Testis (tissue), 3 donors: ENCODE data around the gene FAM221B. TPM values are rescaled to one million over a fixed set of nuclear protein-coding genes. Genes with fewer than 3 reads are reported as not detected.

Experiments
- DNase-seq: peaks from one replicate; pipeline ENCODE4 v3.0.0-alpha.2; 2019
- H3K27ac ChIP-seq, 2 donors: fragments of 200-600 bp; sonication (generic); one replicate each; pipeline ENCODE4 v1.5.1; 2019
- H3K27me3 ChIP-seq: fragments of 200-600 bp; sonication (generic); one replicate; pipeline ENCODE4 v1.5.1; 2019
- H3K36me3 ChIP-seq: fragments of 200-600 bp; sonication (generic); one replicate; pipeline ENCODE4 v1.5.1; 2017; ENCODE audit warnings: low read depth; ENCODE audit errors: missing control alignments
- H3K4me1 ChIP-seq: fragments of 200-600 bp; sonication (generic); one replicate; pipeline ENCODE4 v1.5.1; 2019
- H3K4me3 ChIP-seq, 2 donors: fragments of 200-600 bp; sonication (generic); one replicate each; pipeline ENCODE4 v1.5.1; 2017 to 2019
- H3K9me3 ChIP-seq: fragments of 200-600 bp; sonication (generic); one replicate; pipeline ENCODE4 v1.5.1; 2017
- POLR2A ChIP-seq: fragments of 450-650 bp; IDR thresholded peaks from one replicate; pipeline ENCODE4 v1.6.1; 2017; ENCODE audit warnings: antibody characterized with exemption, mild to moderate bottlenecking, moderate library complexity
- WGBS, 2 donors: methylation state at CpG; one replicate each; pipeline ENCODE4 v1.1.5; 2018; 5-methylcytosine and 5-hydroxymethylcytosine counted together
- intact Hi-C: fragments of 100-400 bp; cut with DNase I; formaldehyde crosslinking; loops from one replicate; pipeline ENCODE4 v1.15.1; 2023; ENCODE audit warnings: low total_unique reads
- polyA plus RNA-seq: library from polyadenylated mRNA; stranded (reverse); fragments of 350-450 nt; fragmentation: Illumina TruSeq; extraction: RNeasy Lipid Tissue Mini Kit (QIAGEN cat#74804); gene quantifications from one replicate; pipeline ENCODE4 v1.2.3, GENCODE V29; 2014; ENCODE audit warnings: low read depth, low replicate concordance; ENCODE audit not compliant: insufficient read depth
- total RNA-seq, 2 donors: library from RNA; depleted of rRNA; stranded (reverse); fragments of >200 nt; gene quantifications; one replicate each; pipeline ENCODE4 v1.2.3, GENCODE V29; 2016
- TF ChIP-seq, protein P1 (sequence below), 3 experiments: fragments of 450-650 bp in 2 of 3; fragments of 200-600 bp in 1 of 3; sonication (generic) in 1 of 3; IDR thresholded peaks; one replicate each; pipeline ENCODE4 v1.5.1; 2016 to 2019; ENCODE audit warnings: antibody characterized with exemption in 3 of 3, mild to moderate bottlenecking in 2 of 3, moderate library complexity in 1 of 3

FAM221B gene
- total and polyA plus RNA-seq, 3 donors from 2014 or later: 4.2 to 17.1 (median 7.2) TPM

DNA sequence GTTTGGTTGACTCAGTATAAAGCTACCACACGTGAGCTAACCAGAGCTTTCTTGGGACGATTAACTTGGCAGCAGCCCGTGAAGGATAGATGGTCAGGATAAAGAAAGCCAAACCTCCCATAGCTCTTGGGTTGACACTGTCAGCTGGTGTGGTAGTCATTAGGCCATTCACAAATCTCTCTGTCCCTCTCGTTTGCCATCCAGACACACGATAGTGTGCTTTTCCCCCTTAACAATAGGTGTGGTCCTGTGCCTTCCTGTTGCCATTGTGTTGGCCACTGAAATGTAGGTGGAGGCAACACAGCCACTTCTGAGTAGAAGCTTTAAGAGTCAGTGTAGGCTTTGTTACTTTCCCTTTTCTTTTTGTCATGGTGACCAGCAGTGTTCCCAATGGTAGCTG lies 29.9 kb upstream of the FAM221B start:
- no peaks in the 10 kb centered on the region for H3K36me3 ChIP-seq
- 82 to 84% methylated on average over 5 of the region's 5 CpGs for WGBS, 2 donors
- H3K4me3 ChIP-seq: no peak overlapping the region
- no peaks in the 10 kb centered on the region for H3K4me1 ChIP-seq
- DNase-seq: no peak
- no peaks in the 10 kb centered on the region for H3K27me3 ChIP-seq
- no peak for TF ChIP-seq POLR2A
- TF ChIP-seq, protein P1, sequence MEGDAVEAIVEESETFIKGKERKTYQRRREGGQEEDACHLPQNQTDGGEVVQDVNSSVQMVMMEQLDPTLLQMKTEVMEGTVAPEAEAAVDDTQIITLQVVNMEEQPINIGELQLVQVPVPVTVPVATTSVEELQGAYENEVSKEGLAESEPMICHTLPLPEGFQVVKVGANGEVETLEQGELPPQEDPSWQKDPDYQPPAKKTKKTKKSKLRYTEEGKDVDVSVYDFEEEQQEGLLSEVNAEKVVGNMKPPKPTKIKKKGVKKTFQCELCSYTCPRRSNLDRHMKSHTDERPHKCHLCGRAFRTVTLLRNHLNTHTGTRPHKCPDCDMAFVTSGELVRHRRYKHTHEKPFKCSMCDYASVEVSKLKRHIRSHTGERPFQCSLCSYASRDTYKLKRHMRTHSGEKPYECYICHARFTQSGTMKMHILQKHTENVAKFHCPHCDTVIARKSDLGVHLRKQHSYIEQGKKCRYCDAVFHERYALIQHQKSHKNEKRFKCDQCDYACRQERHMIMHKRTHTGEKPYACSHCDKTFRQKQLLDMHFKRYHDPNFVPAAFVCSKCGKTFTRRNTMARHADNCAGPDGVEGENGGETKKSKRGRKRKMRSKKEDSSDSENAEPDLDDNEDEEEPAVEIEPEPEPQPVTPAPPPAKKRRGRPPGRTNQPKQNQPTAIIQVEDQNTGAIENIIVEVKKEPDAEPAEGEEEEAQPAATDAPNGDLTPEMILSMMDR (IDR thresholded peaks at IDR 0.05): no peak
- no peaks in the 10 kb centered on the region for H3K9me3 ChIP-seq
- intact Hi-C loops: no loop called here
- no peak overlapping the region for H3K27ac ChIP-seq

DNA sequence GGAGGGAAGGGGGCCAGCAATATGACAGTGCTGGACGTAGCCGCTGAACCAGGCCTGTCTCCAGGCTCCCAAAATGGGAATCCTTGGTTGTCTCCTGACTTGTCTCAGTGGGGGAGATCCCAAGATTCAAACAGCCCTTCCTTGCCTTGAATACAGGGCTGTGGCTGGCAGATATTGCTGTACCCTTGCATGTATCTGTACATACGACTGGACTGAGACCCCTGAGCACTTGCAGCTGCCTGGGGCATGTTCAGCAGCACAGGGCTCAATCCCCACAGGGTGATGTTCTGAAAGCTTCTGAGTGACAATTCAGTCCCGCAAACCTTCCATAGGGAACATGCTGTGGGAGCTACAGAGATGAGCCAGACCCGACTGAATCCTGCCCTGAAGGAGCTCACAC lies 28.4 kb upstream of the FAM221B start:
- no peak for DNase-seq

DNA sequence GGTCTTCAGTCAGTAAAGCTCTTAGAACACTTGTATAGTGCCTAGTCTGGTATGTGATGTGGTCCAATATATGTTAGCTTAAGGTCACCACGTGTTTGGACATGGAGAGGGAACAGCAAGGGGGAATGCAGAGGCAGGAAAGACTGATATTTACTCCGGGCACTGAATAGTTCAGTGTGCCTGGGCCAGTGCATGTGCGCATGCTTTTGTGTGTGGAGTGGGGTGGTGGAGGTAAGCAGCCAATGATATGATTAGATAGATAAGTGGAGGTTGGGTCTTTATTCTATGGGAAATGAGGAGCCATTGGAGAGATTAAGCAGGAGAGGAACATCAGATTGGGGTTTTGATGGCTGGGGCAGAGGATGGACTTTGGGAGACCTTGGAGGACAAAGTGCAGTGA lies 27.7 kb upstream of the FAM221B start:
- H3K27me3 ChIP-seq: no peaks in the 10 kb centered on the region
- 79 to 80% methylated on average over 3 of the region's 3 CpGs for WGBS, 2 donors
- TF ChIP-seq, protein P1 (IDR thresholded peaks at IDR 0.05): no peak
- TF ChIP-seq POLR2A: no peak
- no peaks in the 10 kb centered on the region for H3K9me3 ChIP-seq
- no peak overlapping the region for H3K27ac ChIP-seq
- intact Hi-C loops: no loop called here
- no peak overlapping the region for H3K4me3 ChIP-seq
- H3K36me3 ChIP-seq: no peaks in the 10 kb centered on the region
- no peaks in the 10 kb centered on the region for H3K4me1 ChIP-seq
- no peak for DNase-seq

More for the DNA sequence above, 28.4 kb upstream of the FAM221B start:
- WGBS, 2 donors: 82 to 94% methylated on average over 4 of the region's 5 CpGs
- intact Hi-C loops: no loop called here
- Histone ChIP-seq H3K9me3 (no peaks in the 10 kb centered on the region), H3K4me1 (no peaks in the 10 kb centered on the region), H3K27ac (no peak overlapping the region), H3K27me3 (no peaks in the 10 kb centered on the region), H3K36me3 (no peaks in the 10 kb centered on the region), H3K4me3 (no peak overlapping the region)
- TF ChIP-seq, protein P1 (IDR thresholded peaks at IDR 0.05): no peak
- TF ChIP-seq POLR2A: no peak

DNA sequence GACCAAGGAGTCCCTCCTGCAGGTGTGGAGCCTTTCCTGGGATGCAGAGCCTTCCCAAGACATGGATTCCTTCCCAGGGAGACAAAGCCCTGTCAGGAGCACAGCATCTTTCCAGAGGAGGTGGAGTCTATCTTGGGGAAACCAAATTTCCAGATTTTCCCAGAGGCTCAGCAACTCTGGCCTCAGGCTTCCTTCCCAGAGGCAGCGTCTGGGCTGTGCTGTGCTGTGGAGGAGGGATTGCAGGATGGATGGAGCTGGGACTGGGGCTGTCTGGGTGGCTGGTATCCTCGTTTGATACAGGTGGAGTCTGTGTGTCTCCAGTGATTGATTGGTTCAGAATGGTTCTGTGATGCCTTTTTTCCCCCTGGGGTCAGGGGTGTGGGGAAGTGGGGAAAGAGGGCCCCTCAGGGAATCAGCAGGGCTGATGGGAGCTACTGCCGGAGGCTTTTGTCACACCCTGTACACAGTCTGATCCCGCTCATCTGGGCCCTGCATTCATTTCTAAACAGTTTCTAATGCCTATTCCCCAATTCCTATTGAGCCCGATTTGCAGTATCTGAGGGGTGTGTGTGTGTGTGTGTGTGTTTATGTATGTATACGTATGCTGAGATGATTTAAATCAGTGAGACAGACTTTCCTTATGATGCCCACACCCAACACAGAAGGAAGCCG lies 25.7 kb upstream of the FAM221B start:
- WGBS, 2 donors: 77 to 85% methylated on average over 4 to 7 of the region's 7 CpGs
- intact Hi-C loops: no loop called here
- DNase-seq: no peak
- H3K27ac ChIP-seq: no peak overlapping the region
- H3K36me3 ChIP-seq: no peaks in the 10 kb centered on the region
- no peak overlapping the region for H3K4me3 ChIP-seq
- no peak for TF ChIP-seq POLR2A
- TF ChIP-seq, protein P1 (IDR thresholded peaks at IDR 0.05): no peak
- no peaks in the 10 kb centered on the region for H3K9me3 ChIP-seq
- no peaks in the 10 kb centered on the region for H3K4me1 ChIP-seq
- no peaks in the 10 kb centered on the region for H3K27me3 ChIP-seq
